ENCODE data around the gene L3MBTL4.

Gene L3MBTL4

DNA sequence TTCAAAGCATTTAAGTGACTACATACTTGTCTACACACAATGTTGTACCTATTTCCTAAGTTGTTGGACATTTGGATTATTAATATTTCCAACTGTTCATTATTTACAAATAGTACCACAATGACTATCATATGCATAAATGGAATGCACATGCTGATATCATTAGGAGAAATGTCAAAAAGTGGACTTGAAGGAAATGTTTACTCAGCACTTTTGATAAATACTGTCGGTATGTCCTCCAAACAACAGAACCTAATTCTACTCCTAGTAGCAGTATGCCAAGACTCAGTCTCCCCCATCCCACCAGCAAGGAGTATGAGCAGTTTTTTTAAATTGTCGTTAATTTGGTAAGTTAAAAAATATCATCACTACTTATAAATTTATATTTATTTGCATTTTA, 116.8 kb downstream of the L3MBTL4 start:
- no peak overlapping the region for H3K4me3 ChIP-seq (ENCODE audit: control insufficient read depth, low read depth, low read length)
- no peak for DNase-seq (ENCODE audit: low read depth)
- TF ChIP-seq CTCF (conservative IDR thresholded peaks at IDR 0.05; ENCODE audit: control insufficient read depth, insufficient read depth, low read depth, low read length), result no peak

- no peak for TF ChIP-seq CTCF (conservative IDR thresholded peaks at IDR 0.05; ENCODE audit: control insufficient read depth, insufficient read depth, low read depth, low read length)
- DNase-seq (ENCODE audit: low read depth), result peak; percentile 2
- H3K4me3 ChIP-seq (ENCODE audit: control insufficient read depth, low read depth, low read length), result no peak overlapping the region
Measured at GRCh38 chr18:6294148-6294784, 120.4 kb downstream of the L3MBTL4 start.

DNA sequence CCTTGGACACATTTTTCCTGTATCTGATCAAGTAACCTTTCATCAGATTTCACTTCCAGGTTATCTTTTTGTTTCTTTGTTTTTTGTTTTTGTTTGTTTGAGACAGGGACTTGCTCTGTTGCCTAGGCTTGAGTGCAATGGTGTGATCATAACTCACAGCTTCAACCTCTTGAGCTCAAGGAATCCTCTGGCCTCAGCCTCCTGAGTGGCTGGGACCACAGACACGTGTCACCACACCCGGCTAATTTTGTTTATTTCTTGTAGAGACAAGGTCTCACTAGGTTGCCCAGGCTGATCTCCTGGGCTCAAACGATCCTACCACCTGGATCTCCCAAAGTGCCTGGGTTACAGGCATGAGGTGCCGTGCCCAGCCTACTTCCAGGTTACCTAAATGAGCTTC, 124.9 kb downstream of the L3MBTL4 start:
- H3K4me3 ChIP-seq (ENCODE audit: control insufficient read depth, low read depth, low read length), result no peak overlapping the region
- no peak for DNase-seq (ENCODE audit: low read depth)
- no peak for TF ChIP-seq CTCF (conservative IDR thresholded peaks at IDR 0.05; ENCODE audit: control insufficient read depth, insufficient read depth, low read depth, low read length)

DNA sequence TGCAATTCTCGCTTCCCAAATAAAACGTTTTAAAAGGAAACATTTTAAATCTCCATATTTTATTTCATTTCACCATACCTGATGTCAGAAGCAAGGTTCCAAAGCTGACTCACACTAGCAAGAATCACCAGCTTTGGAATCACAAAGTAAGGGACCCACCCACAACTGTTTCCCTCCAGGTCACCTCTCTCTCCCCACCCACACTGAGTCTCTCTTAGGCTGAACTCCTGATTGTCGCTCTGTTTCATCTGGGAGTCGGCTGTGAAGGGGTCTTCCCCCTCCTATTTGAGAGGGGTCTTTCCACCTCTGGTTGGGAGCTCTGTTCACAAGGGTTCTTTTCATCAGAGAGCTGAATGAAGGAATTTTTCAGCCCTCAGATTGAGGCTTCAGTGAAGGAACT, 128.1 kb downstream of the L3MBTL4 start:
- no peak overlapping the region for H3K4me3 ChIP-seq (ENCODE audit: control insufficient read depth, low read depth, low read length)
- no peak for DNase-seq (ENCODE audit: low read depth)
- TF ChIP-seq CTCF (conservative IDR thresholded peaks at IDR 0.05; ENCODE audit: control insufficient read depth, insufficient read depth, low read depth, low read length), result no peak

- no peak for DNase-seq (ENCODE audit: low read depth)
- no peak for TF ChIP-seq CTCF (conservative IDR thresholded peaks at IDR 0.05; ENCODE audit: control insufficient read depth, insufficient read depth, low read depth, low read length)
- H3K4me3 ChIP-seq (ENCODE audit: control insufficient read depth, low read depth, low read length), result no peak overlapping the region
Measured at GRCh38 chr18:6284761-6285160, 129.9 kb downstream of the L3MBTL4 start.

DNA sequence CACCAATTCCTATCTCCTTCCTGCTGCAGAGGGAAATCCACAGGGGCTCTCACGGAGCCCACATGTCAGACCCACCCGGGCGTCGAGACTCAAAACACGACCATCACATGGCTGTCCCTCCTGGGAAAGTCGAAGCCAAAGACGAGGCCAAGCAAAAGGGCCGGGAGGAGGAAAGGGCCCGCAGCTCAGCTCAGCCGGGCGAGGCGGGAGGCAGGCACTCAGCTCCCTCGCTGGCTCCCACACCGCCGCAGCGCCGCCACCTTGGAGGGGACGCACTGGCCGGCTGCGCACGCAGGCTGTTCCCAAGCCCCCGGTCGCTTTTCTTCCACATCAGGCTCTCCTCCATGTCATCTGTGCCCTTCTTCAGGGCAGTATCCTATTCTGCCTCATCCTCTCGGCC, 130.4 kb downstream of the L3MBTL4 start:
- DNase-seq (ENCODE audit: low read depth), result no peak
- no peak for TF ChIP-seq CTCF (conservative IDR thresholded peaks at IDR 0.05; ENCODE audit: control insufficient read depth, insufficient read depth, low read depth, low read length)

GRCh38 chr18:6281874-6282273, 132.8 kb downstream of the L3MBTL4 start:
- no peak for TF ChIP-seq CTCF (conservative IDR thresholded peaks at IDR 0.05; ENCODE audit: control insufficient read depth, insufficient read depth, low read depth, low read length)
- H3K4me3 ChIP-seq (ENCODE audit: control insufficient read depth, low read depth, low read length), result no peak overlapping the region
- DNase-seq (ENCODE audit: low read depth), result no peak

More for the DNA sequence above, 130.4 kb downstream of the L3MBTL4 start:
- no peak overlapping the region for H3K4me3 ChIP-seq (ENCODE audit: control insufficient read depth, low read depth, low read length)

Data from fibroblast of mammary gland (primary cell).